Measurements from ENCODE around the gene SPRR1B.
"Not testable (repeated sequence)": the region's sequence is repeated elsewhere in the genome, so short reads cannot be mapped to it uniquely, and the experiment has no call there.

The SPRR1B gene

GRCh38 chr1:153030895-153031294 lies at the start of gene SPRR1B:
SPRR1B (plus strand) TSS chr1:153031203; CDS start chr1:153032346, 1,143 bp downstream.
- in situ Hi-C loops (cut with MboI; ENCODE audit: low sequenced_read_pairs), result no loop called here

- in situ Hi-C loops (cut with MboI; ENCODE audit: low sequenced_read_pairs), result no loop called here
Measured at GRCh38 chr1:152982076-152982475, 48.9 kb upstream of the SPRR1B start.

GRCh38 chr1:152983234-152983633 lies 47.8 kb upstream of the SPRR1B start:
- in situ Hi-C loops (cut with MboI; ENCODE audit: low sequenced_read_pairs), result no loop called here

GRCh38 chr1:152983743-152984142 lies 47.3 kb upstream of the SPRR1B start, which contains the start of gene SPRR1A:
SPRR1A (plus strand) TSS chr1:152984081; CDS start chr1:152985231, 1,150 bp downstream.
- in situ Hi-C loops (cut with MboI; ENCODE audit: low sequenced_read_pairs), result no loop called here

- in situ Hi-C loops (cut with MboI; ENCODE audit: low sequenced_read_pairs), result no loop called here
Measured at GRCh38 chr1:152986578-152986977, 44.4 kb upstream of the SPRR1B start.

- in situ Hi-C loops (cut with MboI; ENCODE audit: low sequenced_read_pairs), result no loop called here
Measured at GRCh38 chr1:152993186-152993585, 37.8 kb upstream of the SPRR1B start.

- in situ Hi-C loops (cut with MboI; ENCODE audit: low sequenced_read_pairs), result no loop called here
Measured at GRCh38 chr1:152995842-152996241, 35.2 kb upstream of the SPRR1B start.

GRCh38 chr1:152996633-152997400 lies 34.2 kb upstream of the SPRR1B start:
- in situ Hi-C loops (cut with MboI; ENCODE audit: low sequenced_read_pairs), result no loop called here

- in situ Hi-C loops (cut with MboI; ENCODE audit: low sequenced_read_pairs), result no loop called here
Measured at GRCh38 chr1:152997901-152998300, 33.1 kb upstream of the SPRR1B start.

- in situ Hi-C loops (cut with MboI; ENCODE audit: low sequenced_read_pairs), result no loop called here
Measured at GRCh38 chr1:152998476-152998875, 32.5 kb upstream of the SPRR1B start.

GRCh38 chr1:152999818-153000217 lies 31.2 kb upstream of the SPRR1B start:
- in situ Hi-C loops (cut with MboI; ENCODE audit: low sequenced_read_pairs), result no loop called here

GRCh38 chr1:153000294-153000693 lies 30.7 kb upstream of the SPRR1B start:
- in situ Hi-C loops (cut with MboI; ENCODE audit: low sequenced_read_pairs), result no loop called here

- in situ Hi-C loops (cut with MboI; ENCODE audit: low sequenced_read_pairs), result no loop called here
Measured at GRCh38 chr1:153001382-153001781, 29.6 kb upstream of the SPRR1B start, which contains the start of gene SPRR3. SPRR3 (plus strand) TSS chr1:153001749; CDS start chr1:153003021, 1,272 bp downstream.

- in situ Hi-C loops (cut with MboI; ENCODE audit: low sequenced_read_pairs), result not testable (repeated sequence)
Measured at GRCh38 chr1:153011235-153011758, 19.7 kb upstream of the SPRR1B start.

- in situ Hi-C loops (cut with MboI; ENCODE audit: low sequenced_read_pairs), result not testable (repeated sequence)
Measured at GRCh38 chr1:153021829-153022228, 9.2 kb upstream of the SPRR1B start.

- in situ Hi-C loops (cut with MboI; ENCODE audit: low sequenced_read_pairs), result not testable (repeated sequence)
Measured at GRCh38 chr1:153022340-153022739, 8.7 kb upstream of the SPRR1B start.

GRCh38 chr1:153023109-153023508 lies 7.9 kb upstream of the SPRR1B start:
- in situ Hi-C loops (cut with MboI; ENCODE audit: low sequenced_read_pairs), result no loop called here

GRCh38 chr1:153024413-153024812 lies 6.6 kb upstream of the SPRR1B start:
- in situ Hi-C loops (cut with MboI; ENCODE audit: low sequenced_read_pairs), result no loop called here

GRCh38 chr1:153025797-153026196 lies 5.2 kb upstream of the SPRR1B start:
- in situ Hi-C loops (cut with MboI; ENCODE audit: low sequenced_read_pairs), result no loop called here

GRCh38 chr1:153028766-153029165 lies 2.2 kb upstream of the SPRR1B start:
- in situ Hi-C loops (cut with MboI; ENCODE audit: low sequenced_read_pairs), result no loop called here

GRCh38 chr1:153032073-153032472 lies 1.1 kb downstream of the SPRR1B start:
- in situ Hi-C loops (cut with MboI; ENCODE audit: low sequenced_read_pairs), result no loop called here

- in situ Hi-C loops (cut with MboI; ENCODE audit: low sequenced_read_pairs), result no loop called here
Measured at GRCh38 chr1:153032677-153033308, 1.8 kb downstream of the SPRR1B start.

Data from HL-60/S4 treated with retinoic acid at 250 ng/mL for 4 days and 3 days (cell line).